OCI-LY7 (cell line): ENCODE measurements around the gene MAP3K6. TPM values are rescaled to one million over a fixed set of nuclear protein-coding genes. Genes with fewer than 3 reads are reported as not detected.

Source experiments
- BruUV-seq: library from RNA; stranded (reverse); fragments of 400-500 nt; replicated peaks from 2 replicates; lab custom pipeline; 2021; lab: Mats Ljungman, UMichigan
- CTCF ChIA-PET: fragments of 300-600 bp; sonication (Branson Sonifier 250); formaldehyde crosslinking; loops from one replicate; lab custom pipeline; 2022; ENCODE audit warnings: antibody characterized with exemption; ENCODE audit not compliant: unreplicated experiment; lab: Charles Lee
- POLR2A ChIA-PET: fragments of 300-600 bp; sonication (Branson Sonifier 250); formaldehyde crosslinking; loops from one replicate; lab custom pipeline; 2022; ENCODE audit warnings: antibody characterized with exemption; lab: Charles Lee
- DNase-seq: peaks from one replicate; pipeline ENCODE4 v3.0.0-alpha.2; 2015; ENCODE audit warnings: low spot score
- H2AFZ ChIP-seq: fragments of 200-600 bp; sonication (generic), shearing (Covaris generic); 2 replicates; pipeline ENCODE4 v1.6.1; 2014; ENCODE audit warnings: mild to moderate bottlenecking, antibody characterized with exemption, low read length, moderate library complexity
- H3K27ac ChIP-seq: fragments of 200-600 bp; sonication (generic); 2 replicates; pipeline ENCODE4 v1.5.1; 2014; ENCODE audit warnings: mixed run types, low read depth, mild to moderate bottlenecking, moderate library complexity, low read length, inconsistent platforms; ENCODE audit not compliant: poor library complexity, severe bottlenecking
- H3K36me3 ChIP-seq: fragments of 200-600 bp; sonication (generic); 2 replicates; pipeline ENCODE4 v1.6.1; 2014; ENCODE audit warnings: mild to moderate bottlenecking, antibody characterized with exemption, low read length, moderate library complexity, mixed read lengths; ENCODE audit not compliant: insufficient read depth
- H3K4me1 ChIP-seq: fragments of 200-600 bp; sonication (generic); 2 replicates; pipeline ENCODE4 v1.5.1; 2014; ENCODE audit warnings: mild to moderate bottlenecking, low read length; ENCODE audit not compliant: insufficient read depth, poor library complexity, severe bottlenecking
- H3K4me2 ChIP-seq: fragments of 200-600 bp; sonication (generic); 2 replicates; pipeline ENCODE4 v1.6.1; 2014; ENCODE audit warnings: mild to moderate bottlenecking, low read length
- H3K4me3 ChIP-seq: fragments of 200-600 bp; sonication (generic); 2 replicates; pipeline ENCODE4 v1.5.1; 2014; ENCODE audit warnings: mild to moderate bottlenecking, low read depth, low read length; ENCODE audit not compliant: poor library complexity, severe bottlenecking
- H3K79me2 ChIP-seq: fragments of 200-600 bp; sonication (generic); 2 replicates; pipeline ENCODE4 v1.6.1; 2016; ENCODE audit warnings: low read depth, mild to moderate bottlenecking, low read length, moderate library complexity, mixed read lengths; ENCODE audit not compliant: insufficient read depth
- H3K9me2 ChIP-seq: fragments of 200-600 bp; sonication (generic); 2 replicates; pipeline ENCODE4 v1.6.1; 2016; ENCODE audit warnings: mild to moderate bottlenecking, low read length, mixed read lengths; ENCODE audit not compliant: insufficient read depth
- H3K9me3 ChIP-seq: fragments of 200-600 bp; sonication (generic); 2 replicates; pipeline ENCODE4 v1.6.1; 2014; ENCODE audit warnings: mild to moderate bottlenecking, mixed run types, low read length, mixed read lengths
- H4K20me1 ChIP-seq: fragments of 200-600 bp; sonication (generic); 2 replicates; pipeline ENCODE4 v1.6.1; 2014; ENCODE audit warnings: mild to moderate bottlenecking, antibody characterized with exemption, low read length, moderate library complexity, mixed read lengths; ENCODE audit not compliant: insufficient read depth
- CTCF ChIP-seq: fragments of 200-600 bp; sonication (generic); conservative IDR thresholded peaks from 2 replicates; pipeline ENCODE4 v1.5.1; 2014; ENCODE audit warnings: mild to moderate bottlenecking, antibody characterized with exemption, low read length, moderate library complexity, mixed read lengths
- EZH2phosphoT487 ChIP-seq: fragments of 200-600 bp; sonication (generic); IDR thresholded peaks from 2 replicates; pipeline ENCODE4 v1.6.1; 2018; ENCODE audit warnings: low read depth, borderline replicate concordance, mild to moderate bottlenecking, mixed run types, antibody characterized with exemption, low read length, moderate library complexity, mixed read lengths
- intact Hi-C: fragments of 100-400 bp; cut with micrococcal nuclease; formaldehyde crosslinking; loops from one replicate; pipeline ENCODE4 v1.10.0; 2022; ENCODE audit not compliant: unreplicated experiment
- total RNA-seq, 2 experiments: library from RNA; depleted of rRNA in 1 of 2; stranded (reverse); fragments of >200 nt in 1 of 2; shearing (Covaris generic) in 1 of 2; gene quantifications; 2 replicates each; pipeline ENCODE4 v1.2.3, GENCODE V29; 2014 to 2022

Gene MAP3K6
- total RNA-seq, 2 experiments from 2014 or later = 5.9 to 8.0 TPM

- H3K36me3 ChIP-seq = peaks cover 8% of the 10 kb centered on the region; the same call in 1 of the 2 replicates
- ChIA-PET CTCF (no interaction called here), POLR2A (interaction anchor here (0.7 kb wide), 1 partner anchor 45 kb away, joined by 3 read pairs; no protein-coding TSS in a partner anchor)
- no peaks in the 10 kb centered on the region for H3K9me2 ChIP-seq
- no peak for TF ChIP-seq CTCF
- no peak for TF ChIP-seq EZH2phosphoT487
- intact Hi-C loops = no loop called here
- H3K4me1 ChIP-seq = peaks cover 27% of the 10 kb centered on the region
- BruUV-seq = no TSS peak
- H3K4me3 ChIP-seq = no peak overlapping the region
- DNase-seq = no peak
- no peaks in the 10 kb centered on the region for H4K20me1 ChIP-seq
- no peak overlapping the region for H3K27ac ChIP-seq
- H3K9me3 ChIP-seq = no peaks in the 10 kb centered on the region
- no peak overlapping the region for H2AFZ ChIP-seq
- no peak overlapping the region for H3K4me2 ChIP-seq
- peaks cover 5% of the 10 kb centered on the region; the same call in 1 of the 2 replicates for H3K79me2 ChIP-seq
Measured at GRCh38 chr1:27346357-27346756, 20.4 kb downstream of the MAP3K6 start.

GRCh38 chr1:27345272-27345671 is 21.5 kb downstream of the MAP3K6 start:
- CTCF ChIA-PET = interaction anchor here (1.4 kb wide), 1 partner anchor 13 kb away, joined by 4 read pairs; no protein-coding TSS in a partner anchor
- no peak for TF ChIP-seq EZH2phosphoT487
- TF ChIP-seq CTCF = no peak
- no peaks in the 10 kb centered on the region for H3K9me2 ChIP-seq
- H3K27ac ChIP-seq = no peak overlapping the region
- peaks cover 8% of the 10 kb centered on the region; the same call in 1 of the 2 replicates for H3K36me3 ChIP-seq
- POLR2A ChIA-PET = interaction anchor here (0.5 to 0.6 kb wide), 2 partner anchors 233 to 904 kb away, joined by 3 read pairs; no protein-coding TSS in a partner anchor
- H3K79me2 ChIP-seq = peaks cover 5% of the 10 kb centered on the region; the same call in 1 of the 2 replicates
- H3K4me1 ChIP-seq = peaks cover 38% of the 10 kb centered on the region
- no TSS peak for BruUV-seq
- intact Hi-C loops = no loop called here
- no peaks in the 10 kb centered on the region for H4K20me1 ChIP-seq
- no peaks in the 10 kb centered on the region for H3K9me3 ChIP-seq
- H3K4me2 ChIP-seq = no peak overlapping the region
- no peak for DNase-seq
- H3K4me3 ChIP-seq = no peak overlapping the region
- no peak overlapping the region for H2AFZ ChIP-seq

- Histone ChIP-seq H3K4me1 (peaks cover 44% of the 10 kb centered on the region), H3K79me2 (peaks cover 5% of the 10 kb centered on the region; the same call in 1 of the 2 replicates), H3K4me2 (peak overlapping the region; percentile 96), H2AFZ (peak overlapping the region; percentile 76; the same call in 1 of the 2 replicates), H3K27ac (peak overlapping the region; percentile 70), H4K20me1 (no peaks in the 10 kb centered on the region), H3K9me2 (no peaks in the 10 kb centered on the region), H3K4me3 (peak overlapping the region; percentile 81), H3K36me3 (peaks cover 8% of the 10 kb centered on the region; the same call in 1 of the 2 replicates), H3K9me3 (no peaks in the 10 kb centered on the region)
- POLR2A ChIA-PET = interaction anchor here (1.1 kb wide), 1 partner anchor 93 kb away, joined by 3 read pairs; no protein-coding TSS in a partner anchor
- TF ChIP-seq EZH2phosphoT487 = no peak
- TF ChIP-seq CTCF = 0 out of 2 replicates have a peak, but pooled peaks have one; percentile 17
- CTCF ChIA-PET = interaction anchor here (0.6 kb wide), 1 partner anchor 13 kb away, joined by 3 read pairs; no protein-coding TSS in a partner anchor
- peak; percentile 24 for DNase-seq
- no TSS peak for BruUV-seq
- intact Hi-C loops = loop anchor here (1.0 to 5.0 kb wide), 2 partner anchors 14 to 49 kb away; partner anchors contain the start of gene GPR3
Measured at GRCh38 chr1:27343639-27344025, 23.1 kb downstream of the MAP3K6 start.
